Neural cell (in vitro differentiated cells): ENCODE data around the gene SLC26A11.

ENCODE experiments used
- CTCF ChIP-seq: fragments of 450-650 bp; IDR thresholded peaks from 2 replicates; pipeline ENCODE4 v1.5.1; 2014; ENCODE audit warnings: antibody characterized with exemption, mild to moderate bottlenecking, moderate library complexity; ENCODE audit not compliant: poor library complexity, severe bottlenecking
- EP300 ChIP-seq: fragments of 450-650 bp; conservative IDR thresholded peaks from 2 replicates; pipeline ENCODE4 v1.6.1; 2014; ENCODE audit warnings: antibody characterized with exemption, mild to moderate bottlenecking, moderate library complexity; ENCODE audit not compliant: poor library complexity, severe bottlenecking
- EZH2 ChIP-seq: fragments of 200-600, 300-800 bp; shearing (Covaris generic), sonication (generic); IDR thresholded peaks from 2 replicates; pipeline ENCODE4 v1.6.1; 2014; ENCODE audit warnings: antibody characterized with exemption, low read length, borderline replicate concordance, mild to moderate bottlenecking; ENCODE audit not compliant: insufficient read depth, poor library complexity, severe bottlenecking
- MXI1 ChIP-seq: fragments of 450-650 bp; conservative IDR thresholded peaks from 2 replicates; pipeline ENCODE4 v1.6.1; 2014; ENCODE audit warnings: antibody characterized with exemption, mild to moderate bottlenecking; ENCODE audit not compliant: poor library complexity, severe bottlenecking
- RAD21 ChIP-seq: fragments of 450-650 bp; conservative IDR thresholded peaks from 2 replicates; pipeline ENCODE4 v1.6.1; 2014; ENCODE audit warnings: antibody characterized with exemption, mild to moderate bottlenecking, moderate library complexity

GRCh38 chr17:80263253-80264204, 43.3 kb downstream of the SLC26A11 start:
- TF ChIP-seq EP300 (no peak), CTCF (no peak), RAD21 (no peak), EZH2 (no peak), MXI1 (no peak)
